GM18858 (cell line): Measurements from ENCODE around the gene GPC2.

Experiments used
- ATAC-seq: cut with Tn5 transposase; IDR thresholded peaks from one replicate; pipeline ENCODE4 v1.9.1; 2021; ENCODE audit not compliant: unreplicated experiment

The GPC2 gene

DNA sequence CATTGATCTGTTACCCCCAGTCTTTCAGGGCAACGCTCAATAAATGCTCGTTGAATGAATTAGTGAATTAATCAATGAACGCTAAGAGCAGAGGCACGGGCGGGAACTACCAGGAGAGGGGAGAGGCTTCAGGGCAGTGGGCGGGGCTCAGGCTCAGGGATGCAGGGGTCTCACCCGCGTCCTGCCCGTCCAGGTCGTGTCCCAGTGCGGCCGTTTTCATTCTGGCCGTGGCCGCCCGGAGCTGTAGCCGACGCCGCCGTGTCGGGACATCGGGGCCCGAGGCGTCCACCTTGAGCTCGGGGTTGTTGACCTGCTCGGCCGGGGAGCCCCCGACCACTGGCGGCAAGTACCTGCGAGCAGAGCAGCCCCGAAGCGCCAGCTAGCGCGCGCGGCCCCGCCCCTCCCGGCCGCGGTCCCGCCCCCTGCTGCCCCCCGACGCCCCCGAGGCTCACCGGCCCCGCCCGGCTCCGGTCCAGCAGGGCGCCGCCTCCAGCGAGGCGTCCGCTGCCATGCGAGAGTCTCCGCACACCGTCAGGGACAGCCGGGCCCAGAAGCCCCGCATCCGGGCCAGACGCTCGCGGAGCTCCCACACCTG is 6.0 kb downstream of the GPC2 start:
- no peak for ATAC-seq

DNA sequence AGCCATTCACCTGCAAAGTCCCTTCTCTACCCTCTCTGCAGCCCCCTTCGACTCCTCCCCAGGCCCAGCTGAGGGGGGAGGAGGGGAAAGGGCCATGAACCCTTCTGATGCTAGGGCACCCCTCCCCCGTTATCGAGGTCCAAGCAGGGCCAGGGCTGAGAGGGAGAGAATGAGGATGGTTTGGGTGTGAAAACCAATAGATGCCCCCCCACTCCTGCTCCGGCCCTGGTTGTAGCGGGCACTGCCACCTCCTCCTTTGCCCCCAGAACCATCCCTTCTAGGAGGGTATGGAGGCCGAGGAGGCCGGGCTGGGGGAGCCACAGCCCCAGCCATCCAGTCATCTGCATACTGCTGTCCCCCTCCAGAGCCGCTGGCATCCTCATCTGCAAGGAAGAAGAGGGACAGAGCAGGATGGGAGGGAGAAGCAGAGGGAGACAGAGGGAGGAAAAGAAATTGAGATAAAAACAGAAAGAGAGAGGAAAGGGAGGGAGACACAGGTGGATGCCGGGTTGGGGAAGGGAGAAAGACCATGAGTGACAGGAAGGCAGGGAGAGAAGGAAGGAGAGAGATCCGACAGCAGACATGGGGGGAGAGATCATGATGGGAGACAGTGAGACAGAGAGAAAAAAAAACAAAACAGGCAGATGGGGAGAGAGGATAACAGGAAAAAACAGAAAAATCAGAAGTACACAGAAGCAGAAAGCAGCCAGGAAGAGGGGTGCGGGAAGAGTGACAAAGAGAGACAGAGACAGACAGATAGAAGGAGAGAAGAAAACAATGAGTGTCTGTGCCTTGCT is 6.9 kb downstream of the GPC2 start:
- no peak for ATAC-seq

DNA sequence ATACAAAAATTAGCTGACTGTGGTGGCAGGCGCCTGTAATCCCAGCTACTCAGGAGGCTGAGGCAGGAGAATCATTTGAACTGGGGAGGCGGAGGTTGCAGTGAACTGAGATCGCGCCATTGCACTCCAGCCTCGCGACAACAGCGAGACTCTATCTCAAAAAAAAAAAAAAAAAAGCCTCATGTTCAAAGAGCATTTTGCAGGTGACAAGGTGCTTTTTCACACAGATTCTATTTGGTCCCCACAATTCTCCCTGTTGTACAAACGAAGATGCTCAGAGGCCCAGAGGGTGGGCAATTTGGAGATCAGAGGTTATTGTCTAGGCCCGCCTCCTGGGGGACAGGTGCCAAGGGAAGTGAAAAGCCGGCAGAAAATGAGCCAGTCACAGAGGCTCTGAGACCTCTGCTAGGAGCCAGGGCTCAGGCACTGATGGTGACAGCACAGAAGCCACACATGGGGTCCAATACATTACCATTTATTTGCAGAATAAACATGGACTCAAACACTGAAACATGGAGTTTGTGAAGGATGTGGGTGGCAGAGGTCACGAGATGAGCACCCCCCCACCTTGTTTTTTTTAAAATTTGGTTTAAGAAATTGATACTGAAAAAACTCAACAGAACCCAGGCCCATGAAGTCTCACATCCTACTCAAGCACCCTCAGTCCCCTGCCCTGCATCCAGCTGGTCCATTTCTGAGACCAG is 7.9 kb downstream of the GPC2 start:
- ATAC-seq, result no peak

DNA sequence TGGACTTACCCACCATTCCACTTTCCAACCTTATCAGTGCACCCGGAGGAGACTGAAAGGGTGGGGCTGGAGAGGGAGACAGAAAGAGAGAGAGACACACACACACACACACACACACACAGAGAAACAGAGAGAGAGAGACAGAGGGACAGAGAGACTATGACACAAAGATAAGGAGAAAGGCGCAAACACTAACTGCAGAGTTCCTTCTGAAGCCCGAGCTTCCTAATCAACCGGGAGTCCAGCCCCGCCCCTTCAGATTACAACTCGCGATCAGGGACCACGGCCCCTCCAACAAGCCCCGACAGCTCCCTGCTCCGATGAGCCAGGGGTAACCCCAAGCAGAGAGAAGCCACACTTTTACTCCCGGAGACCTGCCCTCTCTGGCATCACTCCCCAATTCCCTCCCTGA is 9.3 kb downstream of the GPC2 start:
- no peak for ATAC-seq

DNA sequence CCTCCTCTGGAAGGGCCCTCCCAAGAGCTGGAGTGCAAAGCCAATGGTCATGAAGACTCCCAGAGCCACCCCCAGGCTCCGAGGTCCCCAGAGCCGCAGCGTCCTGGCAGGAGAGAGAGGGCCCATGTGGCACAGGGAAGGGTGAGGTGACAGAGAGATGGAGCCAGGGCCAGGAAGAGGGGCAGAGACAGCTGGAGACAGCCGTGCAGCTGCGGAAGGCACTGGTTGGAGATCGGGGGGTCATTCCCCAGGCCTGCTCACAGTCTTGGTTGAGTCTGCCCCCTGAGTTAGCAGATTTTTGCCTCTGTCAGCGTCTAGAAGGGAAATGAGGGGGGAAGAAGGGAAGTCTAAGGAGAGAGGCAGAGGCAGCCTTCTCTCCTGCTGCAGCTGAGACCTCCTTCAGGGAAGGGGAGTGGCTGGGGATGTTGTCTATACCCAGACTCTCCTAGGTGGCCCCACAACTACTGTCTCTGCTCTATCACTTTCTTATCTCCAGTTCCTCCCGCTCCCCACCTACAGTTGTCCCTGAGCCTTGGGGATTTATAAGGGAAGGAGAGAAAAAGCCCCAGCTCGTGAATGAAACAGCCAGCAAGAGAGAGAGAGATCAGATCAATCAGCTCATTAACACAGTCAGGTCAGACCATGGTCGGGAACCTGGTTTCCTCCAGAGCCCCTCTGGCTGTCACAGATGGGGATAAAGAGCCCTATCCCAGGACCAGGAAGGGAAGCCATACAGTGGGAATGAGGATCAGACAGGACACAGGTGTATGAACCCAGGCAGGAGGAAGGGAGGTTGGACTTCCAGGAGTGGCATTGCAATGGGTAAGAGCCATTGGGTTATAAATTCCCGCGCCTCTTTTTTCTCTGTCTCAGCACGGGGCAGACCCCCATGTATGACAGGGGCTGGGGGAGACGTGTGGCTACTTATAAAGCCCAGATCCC is 9.9 kb downstream of the GPC2 start:
- no peak for ATAC-seq

DNA sequence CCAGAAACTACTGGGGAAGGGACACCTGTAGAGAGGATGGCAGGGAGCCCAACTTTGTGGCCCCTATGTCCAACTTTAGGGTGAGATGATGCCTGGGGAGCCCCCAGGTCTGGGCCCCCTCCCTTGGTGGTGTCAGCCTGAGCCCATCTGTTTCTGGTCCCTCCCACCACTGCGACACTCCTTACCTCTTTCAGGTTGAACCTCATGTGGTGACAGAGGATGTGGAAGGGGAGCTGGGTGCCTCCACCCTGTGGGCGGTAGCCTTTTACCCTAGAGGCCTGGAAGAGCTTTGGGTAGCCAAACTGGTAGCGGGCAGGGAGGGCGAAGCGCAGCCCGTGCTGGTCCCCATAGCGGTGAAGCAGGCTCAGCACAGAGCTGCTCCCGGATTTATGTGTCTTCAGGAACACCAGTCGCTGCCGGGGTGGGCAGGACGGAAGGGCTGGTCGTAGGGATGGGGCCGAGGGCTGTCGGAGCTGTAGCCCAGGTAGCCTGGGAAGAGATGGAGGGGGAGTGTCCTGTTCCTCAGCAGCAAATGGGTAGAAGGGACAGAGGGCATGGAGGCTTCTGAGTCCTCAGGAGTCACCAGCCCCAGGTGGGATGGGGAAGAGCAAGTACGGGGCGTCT is 10.8 kb downstream of the GPC2 start:
- ATAC-seq, result no peak

DNA sequence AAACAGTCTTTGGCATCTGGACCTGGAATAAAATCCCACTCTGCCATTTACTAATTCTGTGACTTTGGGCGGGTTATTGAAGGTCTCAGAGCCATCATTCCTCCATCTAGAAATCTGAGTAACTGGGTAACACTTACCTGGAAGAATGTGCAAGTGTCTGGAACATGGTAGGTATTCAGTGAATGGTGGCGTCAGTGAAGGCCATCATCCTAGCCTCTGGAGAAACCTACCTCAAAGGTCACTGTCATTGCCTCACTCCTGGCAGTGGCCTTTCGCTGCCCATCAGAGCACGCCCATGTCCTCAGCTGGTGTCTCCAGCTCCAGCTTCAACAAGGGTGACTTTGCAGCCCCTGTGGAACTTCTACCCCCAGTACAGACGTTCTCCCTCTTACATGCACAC is 13.3 kb downstream of the GPC2 start:
- ATAC-seq, result no peak

DNA sequence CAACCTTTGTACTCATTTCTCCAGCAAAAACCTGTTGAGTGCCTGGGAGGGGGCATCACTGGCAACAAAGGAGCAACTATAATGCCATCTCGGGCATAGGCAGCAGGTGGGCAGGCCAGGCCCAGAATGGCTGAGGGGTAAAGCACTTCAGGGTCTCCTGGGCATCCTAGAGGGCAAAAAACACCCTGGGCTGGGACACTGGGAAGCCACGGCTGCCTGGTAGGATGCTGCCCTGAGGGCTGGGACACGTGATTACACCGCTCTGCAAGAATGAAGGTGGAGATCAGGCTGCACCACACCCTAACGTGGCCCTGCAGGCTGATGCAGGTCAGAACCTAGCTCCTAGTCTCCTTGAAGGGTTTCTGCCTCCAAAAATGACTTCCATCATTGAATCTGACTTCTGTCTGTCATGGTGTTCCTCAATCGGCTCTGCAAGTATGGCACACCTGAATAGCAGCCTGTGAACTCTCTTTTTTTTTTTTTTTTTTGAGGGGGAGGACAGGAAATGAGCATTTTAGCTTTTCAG is 14.1 kb downstream of the GPC2 start:
- ATAC-seq, result no peak

DNA sequence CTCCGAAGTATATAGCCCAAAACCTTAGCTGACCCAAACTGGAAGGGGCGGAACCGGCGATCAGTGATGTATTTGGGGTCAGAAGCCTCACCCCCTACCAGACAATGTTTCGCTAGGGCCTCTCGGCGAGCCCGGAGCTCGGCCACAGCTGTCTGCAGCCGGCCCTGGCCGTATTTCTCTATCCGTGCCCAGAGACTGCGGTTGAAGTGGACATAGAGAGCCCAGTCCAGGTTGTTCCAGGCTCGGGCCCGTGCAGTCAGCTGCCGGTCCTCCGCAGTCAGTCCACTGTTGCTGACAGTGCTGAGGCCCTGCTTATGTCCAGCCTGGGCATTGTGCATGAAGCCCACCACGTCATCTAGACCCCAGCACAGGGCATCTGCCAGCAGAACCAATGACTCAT is 17.1 kb downstream of the GPC2 start:
- ATAC-seq, result no peak

DNA sequence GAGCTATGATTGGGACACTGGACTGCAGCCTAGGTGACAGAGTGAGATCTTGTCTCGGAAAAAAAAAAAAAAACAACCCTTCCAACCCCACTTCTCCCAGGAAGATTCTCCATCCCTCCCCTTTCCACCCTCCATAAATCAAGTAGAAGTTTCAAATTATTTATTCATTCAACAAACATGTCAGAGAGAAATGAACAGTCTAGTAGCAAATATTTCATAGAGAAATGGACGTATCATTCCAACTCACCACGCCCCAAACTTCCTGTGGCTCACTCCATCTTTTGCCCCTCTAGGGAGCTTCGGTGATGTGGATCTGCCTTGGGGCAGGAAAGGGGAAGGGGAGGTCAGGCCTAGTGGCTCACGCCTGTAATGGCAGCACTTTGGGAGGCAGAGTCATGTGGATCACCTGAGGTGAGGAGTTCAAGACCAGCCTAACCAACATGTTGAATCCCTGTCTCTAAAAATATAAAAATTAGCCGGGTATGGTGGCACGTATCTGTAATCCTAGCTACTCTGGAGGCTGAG is 18.0 kb downstream of the GPC2 start:
- no peak for ATAC-seq

DNA sequence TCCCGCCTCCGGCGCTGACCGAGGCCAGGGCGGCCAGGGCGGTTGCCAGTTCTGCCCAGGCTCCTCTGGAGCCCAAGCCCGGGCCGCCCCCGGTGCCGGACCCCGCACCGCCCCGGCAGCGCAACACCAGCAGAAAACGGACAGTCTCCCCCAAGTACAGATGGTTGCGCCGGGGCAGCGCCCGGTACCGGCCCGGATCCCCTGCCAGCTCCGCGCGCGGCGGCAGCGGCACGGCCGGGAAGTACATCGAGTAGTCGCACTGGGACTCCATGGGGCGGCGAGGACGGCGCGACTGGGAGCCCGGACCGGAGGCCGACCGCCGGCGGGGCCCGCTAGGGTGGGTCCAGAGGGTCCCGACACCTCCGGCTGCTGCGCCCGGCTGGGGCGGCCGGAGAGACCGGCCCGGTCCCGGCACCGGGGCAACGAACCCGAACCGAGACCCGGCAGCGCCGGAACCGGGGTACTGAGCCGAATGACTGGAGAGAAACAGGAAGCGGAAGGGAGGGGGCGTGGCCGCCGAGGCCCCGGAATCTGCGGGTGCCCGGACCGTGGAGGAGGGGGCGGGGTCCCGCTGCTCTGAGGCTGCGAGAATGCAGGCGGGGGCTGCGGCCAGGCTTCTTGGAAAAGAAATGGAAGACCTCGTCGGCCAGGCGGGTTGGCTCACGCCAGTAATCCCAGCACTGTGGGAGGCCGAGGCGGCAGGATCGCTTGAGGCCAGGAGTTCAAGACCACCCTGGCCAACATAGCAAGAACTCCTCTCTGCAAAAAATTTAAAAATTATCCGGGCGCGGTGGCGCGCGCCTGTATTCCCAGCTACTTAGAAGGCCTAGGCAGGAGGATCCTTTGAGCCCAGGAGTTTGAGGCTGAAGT is 18.7 kb downstream of the GPC2 start, which contains the start of gene TRAPPC14:
TRAPPC14 (minus strand) TSS at position 495 of the 870 bp plus-strand sequence; CDS start at position 271, 224 bp downstream.
- peak; percentile 80 for ATAC-seq

DNA sequence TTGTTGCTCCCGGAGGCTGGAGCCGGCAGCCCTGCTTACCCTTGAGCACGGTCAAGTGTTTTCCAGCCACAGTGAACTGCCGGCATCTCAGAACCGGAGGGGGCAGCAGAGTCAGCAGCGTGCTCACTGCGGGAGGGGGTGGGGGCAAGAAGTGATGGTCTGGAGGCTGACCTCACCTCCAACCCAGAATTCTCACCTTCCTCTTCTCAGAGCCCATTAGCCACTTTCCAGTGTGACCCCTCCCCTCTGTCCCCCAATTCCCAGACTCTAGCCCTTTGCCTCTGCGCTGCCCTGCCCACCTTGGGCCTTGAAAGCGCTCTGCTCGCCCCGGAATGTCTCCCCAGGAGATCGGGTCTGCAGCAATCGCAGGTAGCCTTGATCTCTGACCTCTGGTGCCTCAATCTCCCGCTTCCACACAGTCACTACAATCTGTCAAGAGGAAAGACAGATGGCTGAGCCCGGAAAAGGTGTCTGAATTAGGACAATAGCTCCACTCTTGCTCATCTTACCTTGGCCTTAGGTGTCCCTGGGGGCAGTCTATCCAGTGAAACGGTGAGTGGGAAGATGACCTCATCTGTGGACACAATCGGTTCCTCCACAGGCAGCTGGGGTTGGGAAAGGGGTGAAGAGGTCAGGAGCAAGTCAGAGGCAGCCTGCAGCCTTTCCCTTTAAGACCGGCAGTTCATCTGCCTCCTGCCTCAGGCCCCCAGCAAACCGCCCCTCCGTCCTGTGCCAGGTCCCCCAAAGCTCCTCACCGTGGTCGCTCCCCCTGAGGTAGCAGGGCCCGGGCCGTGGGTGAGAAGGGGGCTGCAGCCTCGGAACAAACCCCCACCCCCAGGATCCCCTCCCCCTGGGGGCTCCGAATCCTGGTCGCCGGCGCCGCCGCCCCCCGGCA is 19.6 kb downstream of the GPC2 start:
- no peak for ATAC-seq

DNA sequence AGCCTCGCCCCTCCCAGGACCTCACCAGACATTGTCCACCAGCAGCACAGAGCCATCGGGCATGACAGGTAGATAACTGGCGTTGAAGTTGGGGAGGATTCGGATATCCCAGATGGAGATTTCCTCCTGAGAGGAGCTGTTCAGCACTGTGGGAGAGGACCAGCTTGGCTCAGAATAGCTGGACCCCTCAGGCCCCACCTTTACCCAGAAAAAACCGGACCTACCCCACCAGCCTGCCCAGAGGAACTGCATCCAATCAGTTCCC is 20.2 kb downstream of the GPC2 start:
- ATAC-seq, result no peak

DNA sequence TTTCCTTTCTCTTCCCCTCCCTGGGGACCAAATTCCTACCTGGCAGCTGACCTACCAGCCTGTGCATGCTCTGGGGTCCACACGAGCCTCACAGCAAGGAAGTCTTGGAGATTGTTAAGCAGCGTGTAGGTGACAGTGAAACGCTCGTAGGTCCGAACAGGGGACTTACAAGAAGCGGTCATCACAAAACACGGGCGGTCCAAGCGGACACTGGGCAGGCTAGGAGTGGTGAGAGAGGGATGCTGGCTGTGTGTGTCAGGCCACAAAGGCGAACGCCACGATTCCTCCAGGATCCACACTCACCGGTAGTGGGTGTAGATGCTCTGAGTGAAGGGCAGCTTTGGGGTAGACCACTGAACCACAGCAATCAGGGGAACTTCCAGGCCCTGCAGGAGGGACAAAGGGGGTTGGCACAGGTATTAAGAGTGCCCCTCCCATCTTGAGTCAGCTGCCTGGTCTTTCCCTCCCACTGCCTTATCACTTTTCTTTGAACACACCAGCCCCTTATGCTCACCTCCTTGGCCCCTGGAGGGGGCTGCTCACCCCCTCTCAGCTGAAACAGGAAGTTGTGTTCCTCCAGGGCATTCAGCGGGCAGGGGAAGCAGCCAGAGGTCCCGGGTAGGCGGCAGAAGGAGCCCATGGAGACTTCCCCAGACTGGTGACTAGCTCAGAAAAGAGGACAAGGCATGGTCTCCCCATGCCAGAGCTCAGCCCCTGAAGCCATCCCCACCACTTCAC is 20.7 kb downstream of the GPC2 start:
- no peak for ATAC-seq

DNA sequence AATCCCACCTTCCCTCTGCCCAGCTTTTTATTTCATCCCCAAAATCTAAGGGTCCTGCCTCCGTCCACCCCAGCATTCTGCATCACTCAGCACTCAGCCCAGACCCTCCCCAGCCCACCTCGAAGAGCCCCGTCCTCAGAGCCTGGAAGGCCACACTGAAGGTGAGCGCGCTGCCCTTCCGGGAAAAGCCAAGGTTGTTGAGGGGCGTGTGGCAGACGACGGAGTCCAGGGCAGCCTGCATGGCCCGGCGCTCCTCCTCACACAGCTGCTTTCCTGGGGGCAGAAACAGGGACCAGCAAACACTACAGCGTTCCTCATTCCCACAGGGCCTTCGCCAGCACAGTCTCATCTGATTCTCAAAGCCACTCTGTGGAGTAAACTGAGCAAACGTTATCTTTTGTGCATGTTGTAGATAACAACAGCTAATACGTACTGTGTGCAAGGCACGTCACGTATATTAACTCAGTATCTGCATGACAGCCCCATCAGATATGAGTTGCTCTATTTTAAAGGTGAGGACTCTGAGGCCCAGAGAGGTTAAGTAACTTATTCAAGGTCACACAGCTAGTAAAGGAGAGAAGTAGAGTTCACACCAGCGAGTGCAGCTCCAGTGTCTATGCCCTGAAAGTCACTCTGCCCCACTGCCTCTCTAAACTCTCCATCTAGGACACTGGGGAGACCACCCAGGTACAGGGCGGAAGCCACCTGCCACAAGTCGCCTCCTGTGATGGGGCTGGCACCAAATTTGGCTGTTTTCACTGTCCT is 21.4 kb downstream of the GPC2 start:
- ATAC-seq, result no peak

DNA sequence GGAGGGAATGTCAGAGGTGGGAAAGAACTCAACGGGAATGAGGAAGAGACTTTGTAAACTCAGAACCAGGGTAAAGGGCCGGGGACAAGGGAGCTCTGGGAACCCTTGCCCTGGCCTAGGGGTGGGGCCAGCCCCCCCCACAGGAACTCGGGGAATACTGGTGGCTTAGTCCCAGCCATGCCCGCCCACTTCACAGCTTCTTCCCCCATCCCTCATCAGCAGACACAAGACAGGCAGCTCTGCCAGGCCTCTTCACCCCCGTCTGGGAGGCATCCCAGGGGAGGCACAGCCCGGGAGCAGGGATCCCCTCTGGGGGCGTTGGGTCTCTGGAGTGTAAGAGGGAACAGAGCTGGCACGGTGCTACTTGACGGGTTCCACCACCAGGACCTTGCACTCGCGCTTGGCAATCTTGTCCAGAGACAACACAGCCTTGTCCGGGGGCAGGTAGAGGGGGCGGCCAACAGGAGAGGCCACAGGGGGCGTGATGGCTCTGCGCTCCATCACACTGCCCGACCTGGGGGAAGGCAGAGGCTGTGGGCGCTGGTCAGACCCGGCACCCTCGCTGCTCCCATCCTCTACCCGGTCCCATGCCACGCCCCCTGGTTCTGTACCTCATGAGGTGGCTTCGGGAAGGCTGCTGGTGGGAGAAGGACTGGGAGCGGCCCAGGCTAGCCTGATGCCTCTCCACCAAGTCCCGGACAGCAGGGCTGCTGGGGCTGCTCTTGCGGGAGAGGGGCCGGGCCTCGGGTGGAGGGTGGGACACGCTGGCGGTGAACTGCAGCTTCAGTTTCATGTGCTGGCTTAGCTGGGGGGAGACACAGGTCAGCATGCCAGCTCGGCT is 22.3 kb downstream of the GPC2 start:
- no peak for ATAC-seq
